Activated CD4-positive, CD25-positive, alpha-beta regulatory T cell (primary cell): ENCODE data around the gene PSMD2.
A peak's percentile ranks its signal among the peaks of the same experiment; 100 is the strongest.
"Not testable (repeated sequence)": the region's sequence is repeated elsewhere in the genome, so short reads cannot be mapped to it uniquely, and the experiment has no call there.

Source experiments
- DNase-seq, 4 experiments: peaks; one replicate each; lab custom pipeline; 2025; lab: John Stamatoyannopoulos, UW

PSMD2 gene

GRCh38 chr3:184298759-184299487 is at the start of gene PSMD2:
Gene PSMD2 (plus strand): TSS chr3:184299241. CDS start chr3:184299267, 26 bp downstream.
- DNase-seq: peak; percentile 96 to 98 (median 98)

- DNase-seq: peak; percentile 88 to 92 (median 90)
Observed at GRCh38 chr3:184249412-184250166, 49.5 kb upstream of the PSMD2 start, which contains the start of gene EEF1AKMT4. Gene EEF1AKMT4 (plus strand): TSS chr3:184249672. CDS start chr3:184249695, 23 bp downstream.

- DNase-seq: peak; percentile 64 to 88 (median 70)
Observed at GRCh38 chr3:184250167-184250828, 48.7 kb upstream of the PSMD2 start.

- no peak for DNase-seq
Observed at GRCh38 chr3:184255291-184256039, 43.6 kb upstream of the PSMD2 start.

GRCh38 chr3:184257083-184257915 is 41.7 kb upstream of the PSMD2 start:
- no peak for DNase-seq

GRCh38 chr3:184258926-184259325 is 40.1 kb upstream of the PSMD2 start:
- DNase-seq: no peak

GRCh38 chr3:184259396-184259877 is 39.6 kb upstream of the PSMD2 start:
- DNase-seq: no peak

GRCh38 chr3:184259878-184260723 is 38.9 kb upstream of the PSMD2 start:
- no peak for DNase-seq

GRCh38 chr3:184260724-184261269 is 38.2 kb upstream of the PSMD2 start:
- no peak for DNase-seq

- DNase-seq: peak in 2 of 4 experiments; percentile 14 to 16
Observed at GRCh38 chr3:184261270-184261853, 37.7 kb upstream of the PSMD2 start, which contains the start of gene CAMK2N2. Gene CAMK2N2 (minus strand): TSS chr3:184261553. CDS start chr3:184261285, 268 bp downstream.

- no peak for DNase-seq
Observed at GRCh38 chr3:184261854-184262763, 36.9 kb upstream of the PSMD2 start.

GRCh38 chr3:184262764-184263179 is 36.3 kb upstream of the PSMD2 start:
- no peak for DNase-seq

GRCh38 chr3:184267249-184267648 is 31.8 kb upstream of the PSMD2 start:
- DNase-seq: not testable (repeated sequence)

- no peak for DNase-seq
Observed at GRCh38 chr3:184272269-184272668, 26.8 kb upstream of the PSMD2 start.

GRCh38 chr3:184275381-184275701 is 23.7 kb upstream of the PSMD2 start:
- DNase-seq: no peak

GRCh38 chr3:184275961-184276910 is 22.8 kb upstream of the PSMD2 start, which contains the start of gene ECE2:
Gene ECE2 (plus strand): TSS chr3:184276022. CDS start chr3:184276154, 132 bp downstream.
- DNase-seq: no peak

GRCh38 chr3:184277366-184277765 is 21.7 kb upstream of the PSMD2 start:
- no peak for DNase-seq
